Lower lobe of right lung (tissue), 2 donors: ENCODE results near the gene SAMD14. TPM values are rescaled to one million over a fixed set of nuclear protein-coding genes. Genes with fewer than 3 reads are reported as not detected.

ENCODE experiments used
- ATAC-seq, 2 donors: fragments of 200-7000 bp; cut with Tn5 transposase; one replicate each; pipeline ENCODE4 v1.9.1; 2020 to 2022; ENCODE audit warnings: mild to moderate bottlenecking in 2 of 2, moderate library complexity in 2 of 2
- DNase-seq: peaks from one replicate; pipeline ENCODE4 v3.0.0-alpha.2; 2020
- H3K27ac ChIP-seq: fragments of 200-600 bp; one replicate; pipeline ENCODE4 v1.8.0; 2022
- H3K27me3 ChIP-seq: fragments of 200-600 bp; one replicate; pipeline ENCODE4 v1.8.0; 2022; ENCODE audit warnings: low read depth
- H3K36me3 ChIP-seq: fragments of 200-600 bp; one replicate; pipeline ENCODE4 v1.8.0; 2022; ENCODE audit warnings: mild to moderate bottlenecking
- H3K4me1 ChIP-seq: fragments of 200-600 bp; one replicate; pipeline ENCODE4 v1.8.0; 2022
- H3K4me3 ChIP-seq: fragments of 200-600 bp; one replicate; pipeline ENCODE4 v1.8.0; 2022; ENCODE audit warnings: mild to moderate bottlenecking
- H3K9me3 ChIP-seq: fragments of 200-600 bp; one replicate; pipeline ENCODE4 v1.8.0; 2022
- CTCF ChIP-seq: fragments of 200-600 bp; IDR thresholded peaks from one replicate; pipeline ENCODE4 v1.8.0; 2022; ENCODE audit warnings: antibody characterized with exemption, mild to moderate bottlenecking
- intact Hi-C: fragments of 100-400 bp; cut with DNase I; formaldehyde crosslinking; loops from one replicate; pipeline ENCODE4 v1.11.0; 2022
- total RNA-seq: library from RNA; stranded (reverse); fragmentation: NEBNext Ultra II Directional; extraction: Animal tissue kit (Norgen Biotek cat#: 25700); gene quantifications from one replicate; pipeline ENCODE4 v1.2.1, GENCODE V29; 2021
- donor health status: DM: no; HTN: yes; CAD: no; lungs with severe emphysema.

Gene SAMD14
- total RNA-seq, 1 donor from 2014 or later, result 9.2 TPM

GRCh38 chr17:50151937-50152547 is 22.1 kb upstream of the SAMD14 start:
- ATAC-seq (peak; percentile 81 to 85), DNase-seq (peak; percentile 88)
- no peaks in the 10 kb centered on the region for H3K27me3 ChIP-seq
- no peak for TF ChIP-seq CTCF
- intact Hi-C loops, result no loop called here
- H3K27ac ChIP-seq, result peak overlapping the region; percentile 86
- peaks cover 54% of the 10 kb centered on the region for H3K4me1 ChIP-seq
- peak overlapping the region; percentile 78 for H3K4me3 ChIP-seq
- peaks cover 3% of the 10 kb centered on the region for H3K36me3 ChIP-seq
- H3K9me3 ChIP-seq, result no peaks in the 10 kb centered on the region

GRCh38 chr17:50151041-50151936 is 21.3 kb upstream of the SAMD14 start:
- Histone ChIP-seq H3K36me3 (peaks cover 8% of the 10 kb centered on the region), H3K4me1 (peaks cover 61% of the 10 kb centered on the region), H3K9me3 (no peaks in the 10 kb centered on the region), H3K4me3 (peak overlapping the region; percentile 78), H3K27ac (peak overlapping the region; percentile 86), H3K27me3 (no peaks in the 10 kb centered on the region)
- intact Hi-C loops, result no loop called here
- DNase-seq, result peak; percentile 94
- peak; percentile 87 to 88 for ATAC-seq
- peak; percentile 57 for TF ChIP-seq CTCF

GRCh38 chr17:50150354-50151040 is 20.5 kb upstream of the SAMD14 start, which contains the start of gene PPP1R9B:
Gene PPP1R9B (minus strand): TSS chr17:50150677. CDS start chr17:50150513, 164 bp downstream.
- ATAC-seq (peak in 1 of 2 donors; percentile 4), DNase-seq (no peak)
- H3K9me3 ChIP-seq, result no peaks in the 10 kb centered on the region
- TF ChIP-seq CTCF, result no peak
- H3K27ac ChIP-seq, result peak within 1 kb of the TSS; percentile 86
- peak within 1 kb of the TSS; percentile 78 for H3K4me3 ChIP-seq
- peaks cover 15% of the 10 kb centered on the region for H3K36me3 ChIP-seq
- no peaks in the 10 kb centered on the region for H3K27me3 ChIP-seq
- H3K4me1 ChIP-seq, result peaks cover 68% of the 10 kb centered on the region
- intact Hi-C loops, result no loop called here

- peaks cover 21% of the 10 kb centered on the region for H3K36me3 ChIP-seq
- peaks cover 66% of the 10 kb centered on the region for H3K4me1 ChIP-seq
- no peaks in the 10 kb centered on the region for H3K27me3 ChIP-seq
- no peak for TF ChIP-seq CTCF
- H3K9me3 ChIP-seq, result no peaks in the 10 kb centered on the region
- peak overlapping the region; percentile 86 for H3K27ac ChIP-seq
- DNase-seq (peak; percentile 85), ATAC-seq (peak; percentile 14 to 40)
- H3K4me3 ChIP-seq, result peak overlapping the region; percentile 78
- intact Hi-C loops, result no loop called here
These were observed 19.7 kb upstream of the SAMD14 start for GRCh38 chr17:50149417-50150353.
